ENCODE measurements around the gene GNAZ.

GNAZ gene

DNA sequence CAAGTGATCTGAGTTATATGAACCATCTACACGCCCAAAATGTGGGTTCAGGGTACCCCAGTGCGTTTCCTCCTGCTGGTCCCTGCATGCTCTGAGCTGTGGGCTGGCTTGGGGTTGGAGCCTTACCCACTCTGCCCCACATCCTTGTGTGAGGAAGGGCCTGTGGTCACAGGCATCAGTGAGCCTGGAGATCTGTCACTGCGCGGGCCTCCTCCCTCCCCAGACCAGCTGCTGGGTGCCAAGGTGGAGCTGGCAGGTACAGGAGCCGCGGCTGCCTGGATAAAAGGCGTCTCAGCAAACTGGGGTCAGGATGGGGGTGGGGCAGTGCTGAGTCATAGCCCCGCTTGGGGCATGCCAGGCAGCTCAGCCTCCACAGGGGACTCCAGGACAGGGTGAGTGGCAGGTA is 17.9 kb downstream of the GNAZ start:
- no peaks in the 10 kb centered on the region for H3K36me3 ChIP-seq
- no peaks in the 10 kb centered on the region for H3K9me3 ChIP-seq
- no peak overlapping the region for H3K27ac ChIP-seq
- no peaks in the 10 kb centered on the region for H3K4me1 ChIP-seq (ENCODE audit: control insufficient read depth in 1 of 2, insufficient read depth in 1 of 2, low read depth in 1 of 2, low read length in 1 of 2)
- peaks cover 25% of the 10 kb centered on the region for H3K27me3 ChIP-seq
- TF ChIP-seq CTCF (IDR thresholded peaks at IDR 0.05): no peak
- H3K4me3 ChIP-seq (ENCODE audit: low read depth in 1 of 2, low read length in 1 of 2): no peak overlapping the region

GRCh38 chr22:23089010-23089409 is 18.7 kb downstream of the GNAZ start:
- no peak for TF ChIP-seq CTCF (IDR thresholded peaks at IDR 0.05)
- Histone ChIP-seq H3K27me3 (peaks cover 25% of the 10 kb centered on the region), H3K4me3 (ENCODE audit: low read depth in 1 of 2, low read length in 1 of 2) (no peak overlapping the region), H3K36me3 (no peaks in the 10 kb centered on the region), H3K4me1 (ENCODE audit: control insufficient read depth in 1 of 2, insufficient read depth in 1 of 2, low read depth in 1 of 2, low read length in 1 of 2) (no peaks in the 10 kb centered on the region), H3K9me3 (no peaks in the 10 kb centered on the region), H3K27ac (no peak overlapping the region)

DNA sequence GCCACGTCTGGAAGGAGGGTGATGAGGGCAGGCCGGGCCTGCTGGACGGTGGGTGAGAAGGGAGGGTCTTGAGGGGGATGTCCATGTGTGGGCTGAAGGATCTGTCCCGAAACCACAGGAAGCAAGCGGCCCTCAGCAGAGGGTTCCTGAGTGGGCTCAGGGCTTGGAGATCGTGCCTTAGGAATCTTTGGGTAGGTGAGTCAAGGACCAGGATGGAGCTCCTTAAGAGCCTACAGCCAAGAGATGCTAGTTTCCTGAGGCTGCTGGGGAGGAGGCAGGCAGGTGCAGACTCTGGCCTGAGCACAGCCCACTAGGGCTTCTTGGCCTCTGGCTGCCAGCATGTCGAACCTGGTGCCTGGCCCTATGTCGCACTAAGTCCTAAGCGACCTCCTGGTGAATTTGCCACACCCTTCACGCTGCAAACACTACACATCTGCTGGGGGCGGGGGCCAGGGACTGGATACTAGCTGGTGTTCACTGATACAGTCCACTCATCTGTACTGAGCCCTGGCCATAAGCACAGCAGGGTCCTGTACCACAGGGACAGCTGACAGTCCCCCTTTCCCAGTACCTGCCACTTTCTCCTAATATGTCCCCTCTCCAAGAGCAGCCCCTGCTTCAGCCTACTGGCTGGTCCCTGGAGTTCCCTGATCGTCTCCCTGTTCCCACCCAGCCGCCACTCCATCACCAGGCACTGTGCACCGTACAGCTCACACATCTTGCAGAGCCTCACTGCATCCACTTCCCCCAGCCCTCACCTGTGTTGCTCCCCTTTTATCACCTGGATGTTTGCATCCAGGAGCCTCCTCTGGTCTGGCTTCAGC is 19.5 kb downstream of the GNAZ start:
- TF ChIP-seq CTCF (IDR thresholded peaks at IDR 0.05): no peak
- H3K4me1 ChIP-seq (ENCODE audit: control insufficient read depth in 1 of 2, insufficient read depth in 1 of 2, low read depth in 1 of 2, low read length in 1 of 2): no peaks in the 10 kb centered on the region
- no peak overlapping the region for H3K4me3 ChIP-seq (ENCODE audit: low read depth in 1 of 2, low read length in 1 of 2)
- no peaks in the 10 kb centered on the region for H3K36me3 ChIP-seq
- H3K27me3 ChIP-seq: peaks cover 25% of the 10 kb centered on the region
- H3K27ac ChIP-seq: no peak overlapping the region
- H3K9me3 ChIP-seq: no peaks in the 10 kb centered on the region

- no peak overlapping the region for H3K4me3 ChIP-seq (ENCODE audit: low read depth in 1 of 2, low read length in 1 of 2)
- no peaks in the 10 kb centered on the region for H3K36me3 ChIP-seq
- H3K27me3 ChIP-seq: peaks cover 25% of the 10 kb centered on the region
- no peaks in the 10 kb centered on the region for H3K4me1 ChIP-seq (ENCODE audit: control insufficient read depth in 1 of 2, insufficient read depth in 1 of 2, low read depth in 1 of 2, low read length in 1 of 2)
- H3K27ac ChIP-seq: no peak overlapping the region
- no peak for TF ChIP-seq CTCF (IDR thresholded peaks at IDR 0.05)
- no peaks in the 10 kb centered on the region for H3K9me3 ChIP-seq
Measured at GRCh38 chr22:23090457-23090835, 20.1 kb downstream of the GNAZ start.

- Histone ChIP-seq H3K27me3 (peaks cover 17% of the 10 kb centered on the region), H3K4me3 (ENCODE audit: low read depth in 1 of 2, low read length in 1 of 2) (no peak overlapping the region), H3K27ac (no peak overlapping the region), H3K36me3 (no peaks in the 10 kb centered on the region), H3K4me1 (ENCODE audit: control insufficient read depth in 1 of 2, insufficient read depth in 1 of 2, low read depth in 1 of 2, low read length in 1 of 2) (no peaks in the 10 kb centered on the region), H3K9me3 (no peaks in the 10 kb centered on the region)
- no peak for TF ChIP-seq CTCF (IDR thresholded peaks at IDR 0.05)
Measured at GRCh38 chr22:23091760-23092159, 21.4 kb downstream of the GNAZ start.
